HG03095 (cell line): Measurements from ENCODE around the gene GYS2.

Experiments
- ATAC-seq: cut with Tn5 transposase; IDR thresholded peaks from one replicate; pipeline ENCODE4 v1.9.1; 2021; ENCODE audit warnings: moderate library complexity; ENCODE audit not compliant: unreplicated experiment

GYS2 gene

DNA sequence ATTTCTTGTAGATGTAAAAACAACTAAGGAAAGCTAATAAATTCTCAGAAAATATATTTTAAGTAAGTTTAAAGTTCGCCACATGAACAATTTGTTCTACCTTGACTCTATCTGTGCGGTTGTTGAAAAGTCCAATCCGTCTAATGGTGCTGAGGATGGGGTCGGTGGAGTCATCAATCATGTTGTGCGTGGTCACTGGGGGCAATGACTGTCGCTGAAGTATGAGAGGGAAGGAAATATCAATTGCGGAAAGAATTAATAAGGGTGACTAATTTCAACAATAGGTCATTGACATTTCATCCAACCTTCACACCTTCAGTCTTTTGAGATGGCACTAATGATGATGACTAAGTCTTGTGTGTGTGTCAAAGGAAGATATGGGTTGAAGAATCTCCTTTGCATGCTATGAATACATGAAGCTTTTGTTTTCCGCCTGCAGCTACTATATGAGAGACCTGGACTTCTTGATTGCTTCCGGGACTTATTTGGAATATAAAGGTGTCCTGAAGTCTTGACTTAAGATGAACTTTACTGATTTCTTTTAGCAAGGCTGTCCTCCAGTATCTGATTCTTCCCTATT is 46.5 kb downstream of the GYS2 start:
- no peak for ATAC-seq

DNA sequence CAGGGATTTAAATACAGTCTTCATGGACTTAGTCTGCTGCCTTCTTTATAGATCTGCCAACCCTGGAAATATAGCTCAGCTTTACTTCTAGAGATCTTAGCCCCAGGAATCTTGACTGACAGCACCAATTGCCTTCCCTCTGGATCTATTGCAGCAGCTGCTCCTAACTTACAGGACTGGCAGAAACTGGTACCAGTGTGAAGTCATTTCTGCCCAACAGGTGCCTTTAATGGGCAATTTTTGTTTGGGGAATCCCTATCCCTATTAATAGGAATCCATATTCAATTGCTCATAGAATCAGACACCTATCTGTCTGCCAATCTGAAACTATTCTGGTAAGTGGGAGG is 51.3 kb downstream of the GYS2 start:
- ATAC-seq = no peak

DNA sequence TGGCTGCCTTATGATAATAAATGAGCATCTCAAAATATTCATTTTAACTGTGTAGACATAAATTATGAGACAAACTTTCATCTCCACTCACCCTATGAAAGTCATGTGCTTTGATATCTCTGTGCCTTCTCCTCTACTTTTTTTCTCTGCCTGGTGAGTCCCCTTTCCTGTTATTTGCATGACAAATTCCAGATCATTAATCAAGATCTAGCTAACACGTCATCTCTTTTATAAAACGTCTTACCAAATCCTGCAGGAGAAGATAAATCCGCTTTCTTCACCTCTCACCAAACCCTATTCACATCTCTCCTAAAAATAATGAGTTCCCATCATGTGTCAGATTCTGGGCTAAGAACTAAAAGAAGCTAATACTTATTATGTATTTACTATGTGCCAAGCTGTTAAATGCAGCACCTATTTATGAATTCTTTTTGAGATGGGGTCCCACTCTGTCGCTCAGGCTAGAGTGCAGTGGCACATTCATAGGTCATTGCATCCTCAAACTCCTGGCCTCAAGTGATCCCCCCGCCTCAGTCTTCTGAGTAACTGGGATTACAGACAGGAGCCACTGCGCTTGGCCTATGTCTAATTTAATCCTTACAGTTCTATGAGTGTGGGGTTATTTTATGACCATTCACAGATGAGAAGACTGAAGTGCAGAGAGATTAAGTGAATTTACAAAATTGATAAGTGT is 51.9 kb downstream of the GYS2 start:
- no peak for ATAC-seq

DNA sequence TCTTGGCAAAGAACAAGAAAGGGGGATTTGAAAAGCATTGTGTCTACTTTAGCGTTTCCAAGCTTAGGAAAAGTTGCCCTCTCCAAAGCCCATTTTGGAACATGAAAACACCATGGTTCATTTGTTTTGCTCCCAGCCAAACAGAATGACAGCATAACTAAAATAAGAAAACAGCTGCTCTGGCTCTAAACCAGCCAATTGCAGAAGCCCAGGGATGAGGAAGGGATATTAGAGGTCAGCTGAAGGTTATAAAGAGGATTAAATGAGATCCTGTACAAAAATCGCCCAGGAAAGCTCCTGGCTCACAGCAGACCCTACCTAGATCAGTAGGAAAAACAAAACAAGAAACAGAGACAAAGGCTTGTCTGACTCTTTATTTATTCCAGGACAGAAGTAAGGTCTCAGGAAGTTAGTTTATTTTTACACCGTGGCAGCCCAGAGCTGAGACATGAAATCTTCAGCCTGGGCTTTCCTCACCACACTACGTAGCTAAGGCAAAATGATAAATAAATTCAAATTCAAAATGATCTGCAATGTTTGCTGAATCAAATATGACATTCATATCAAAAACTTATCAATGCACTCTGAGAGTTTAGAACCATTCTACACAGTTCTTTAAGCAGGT is 52.7 kb downstream of the GYS2 start:
- no peak for ATAC-seq

DNA sequence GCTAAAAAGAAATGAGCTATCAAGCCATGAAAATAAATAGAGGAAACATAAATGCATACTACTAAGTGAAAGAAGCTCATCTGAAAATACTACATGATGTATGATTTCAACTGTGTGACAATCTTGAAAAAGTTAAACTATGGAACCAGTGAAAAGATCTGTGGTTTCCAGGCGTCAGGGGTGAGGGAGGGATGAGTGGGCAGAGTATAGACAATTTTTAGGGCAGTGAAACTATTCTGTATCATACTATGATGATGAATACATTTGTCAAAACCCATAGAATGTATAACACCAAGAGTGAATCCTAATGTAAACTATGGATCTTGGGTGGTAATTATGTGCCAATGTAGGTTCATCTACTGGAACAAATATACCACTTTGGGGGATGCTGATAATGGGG is 57.2 kb downstream of the GYS2 start:
- ATAC-seq = no peak

DNA sequence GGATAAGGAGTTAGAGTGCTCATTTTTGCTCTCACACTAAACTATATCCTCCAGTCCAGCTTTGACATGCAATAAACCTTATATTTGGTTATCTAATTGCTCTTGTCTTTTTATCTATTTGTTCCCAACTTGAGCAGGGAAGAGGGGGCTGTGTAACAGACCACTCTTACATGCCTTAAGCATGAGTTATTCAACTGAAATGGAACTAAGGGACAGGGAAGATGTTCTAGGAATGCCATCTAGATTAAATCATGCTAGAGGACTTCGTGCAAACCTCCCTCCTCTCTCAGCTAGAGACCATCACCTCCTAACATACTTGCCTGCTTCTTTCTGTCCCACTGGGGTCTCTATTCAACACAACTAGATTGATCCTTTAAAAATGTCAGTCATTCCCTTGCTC is 57.9 kb downstream of the GYS2 start:
- ATAC-seq = no peak

DNA sequence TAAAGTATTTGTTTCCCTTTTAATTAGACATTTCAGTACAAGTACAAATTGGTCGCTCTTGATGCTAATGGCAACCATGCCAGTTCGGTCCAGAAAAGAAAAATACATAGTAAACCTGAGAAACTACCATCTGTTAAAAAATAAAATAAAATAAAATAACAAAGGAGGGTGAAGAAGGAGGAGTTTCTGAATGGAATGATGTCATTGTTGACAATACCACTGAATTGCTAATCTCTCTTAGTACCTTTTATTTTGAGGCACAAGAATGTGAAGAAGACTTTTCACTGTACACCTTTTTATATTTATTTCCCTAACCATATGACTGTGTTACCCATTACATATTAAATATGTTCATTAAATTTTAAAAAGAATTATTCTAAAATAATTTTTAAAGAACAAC is 59.1 kb downstream of the GYS2 start:
- no peak for ATAC-seq

DNA sequence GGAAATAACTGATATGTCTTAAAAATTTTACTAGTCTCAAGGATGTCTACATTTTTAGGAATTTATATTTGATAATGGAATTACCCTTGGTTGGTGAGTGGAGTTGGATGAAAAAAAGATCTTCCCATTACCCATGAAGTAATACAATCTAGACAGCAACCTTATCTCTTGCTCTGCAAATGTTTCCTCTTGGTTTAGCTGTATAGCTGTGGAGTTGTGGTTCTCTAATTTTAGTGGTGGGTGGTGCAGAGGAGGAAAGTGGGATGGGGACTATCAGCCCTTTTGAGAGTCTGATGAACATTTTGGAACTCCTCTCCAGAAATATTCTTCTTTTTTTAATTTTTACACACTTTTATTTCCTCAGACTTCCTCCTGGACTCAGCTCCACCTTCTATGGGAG is 61.5 kb downstream of the GYS2 start:
- no peak for ATAC-seq

DNA sequence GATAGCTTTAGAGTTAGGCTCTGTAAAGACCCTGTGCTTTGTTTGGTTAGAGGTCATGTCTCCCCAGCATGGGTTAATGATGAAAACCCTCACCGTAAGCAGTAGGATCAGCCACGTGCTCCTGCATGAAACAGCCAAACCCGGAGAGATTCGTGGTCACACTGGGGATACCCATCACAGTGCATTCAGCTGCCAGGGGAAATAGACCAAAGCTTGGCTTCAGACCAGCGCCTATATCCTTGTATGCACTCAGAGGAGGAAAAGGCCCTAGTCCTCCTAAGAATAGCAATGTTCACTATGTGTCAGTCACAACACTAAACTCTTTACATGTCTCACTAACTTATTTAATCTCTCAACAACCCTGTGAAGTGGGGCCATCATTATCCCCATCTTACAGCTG is 62.2 kb downstream of the GYS2 start:
- no peak for ATAC-seq

DNA sequence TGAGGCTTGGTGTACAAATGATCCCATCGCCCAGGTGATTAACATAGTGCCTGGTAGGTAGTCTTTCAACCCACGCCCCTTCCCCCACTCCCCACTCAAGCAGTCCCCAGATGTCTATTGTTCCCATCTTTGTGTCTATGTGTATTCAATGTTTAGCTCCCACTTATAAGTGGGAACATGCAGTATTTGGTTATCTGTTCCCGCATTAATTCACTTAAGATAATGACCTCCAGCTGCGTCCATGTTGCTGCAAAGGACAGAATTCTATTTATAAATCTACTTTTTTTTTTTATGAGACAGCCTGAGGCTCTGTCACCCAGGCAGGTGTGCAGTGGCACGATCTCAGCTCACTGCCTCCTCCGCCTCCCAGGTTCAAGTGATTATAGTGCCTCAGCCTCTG is 62.9 kb downstream of the GYS2 start:
- ATAC-seq = no peak

DNA sequence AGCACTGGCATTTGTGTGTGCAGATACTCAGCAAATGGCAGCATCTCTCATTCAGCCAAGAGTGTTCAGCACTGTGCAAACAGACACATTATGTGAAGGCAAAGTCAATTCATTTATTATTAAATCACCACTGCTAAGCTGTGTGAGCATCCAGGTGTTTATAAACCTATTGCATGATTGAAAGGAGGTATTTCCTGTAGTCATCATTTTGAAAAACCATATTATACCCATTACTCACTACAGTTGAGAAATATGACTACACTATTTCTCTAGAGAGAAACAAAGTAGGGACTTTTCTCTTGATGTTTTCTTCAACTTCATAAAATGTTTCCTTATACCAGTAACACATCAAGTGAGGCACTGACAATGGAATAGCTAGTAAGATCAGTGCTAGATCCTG is 64.8 kb downstream of the GYS2 start:
- ATAC-seq = no peak

DNA sequence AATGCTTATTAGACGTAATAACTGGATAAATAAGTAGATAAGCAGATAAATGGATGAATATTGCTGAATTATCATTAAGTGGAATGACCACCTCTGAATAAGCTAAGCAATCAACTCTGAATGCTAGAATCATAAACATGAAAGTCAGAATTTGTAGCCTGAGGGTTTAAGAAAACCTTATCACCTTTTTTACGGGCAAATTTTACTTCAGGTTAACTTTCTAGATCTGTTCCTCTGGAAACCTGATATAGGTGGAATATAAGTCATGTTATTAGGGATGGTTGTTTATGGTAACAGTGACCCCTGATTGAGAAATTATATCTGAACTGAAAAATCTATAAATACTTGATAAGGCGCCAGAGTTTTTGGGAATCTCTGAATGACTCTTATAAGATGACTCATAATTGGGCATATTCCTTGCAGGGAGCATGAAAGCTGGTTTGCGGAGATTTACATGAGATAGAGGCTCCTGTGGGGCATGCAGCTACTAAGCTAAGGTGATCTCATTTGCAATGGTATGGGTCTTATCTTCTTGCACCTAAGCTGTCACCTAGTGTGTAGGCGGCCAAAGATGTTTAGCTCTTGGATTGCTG is 66.5 kb downstream of the GYS2 start:
- no peak for ATAC-seq

DNA sequence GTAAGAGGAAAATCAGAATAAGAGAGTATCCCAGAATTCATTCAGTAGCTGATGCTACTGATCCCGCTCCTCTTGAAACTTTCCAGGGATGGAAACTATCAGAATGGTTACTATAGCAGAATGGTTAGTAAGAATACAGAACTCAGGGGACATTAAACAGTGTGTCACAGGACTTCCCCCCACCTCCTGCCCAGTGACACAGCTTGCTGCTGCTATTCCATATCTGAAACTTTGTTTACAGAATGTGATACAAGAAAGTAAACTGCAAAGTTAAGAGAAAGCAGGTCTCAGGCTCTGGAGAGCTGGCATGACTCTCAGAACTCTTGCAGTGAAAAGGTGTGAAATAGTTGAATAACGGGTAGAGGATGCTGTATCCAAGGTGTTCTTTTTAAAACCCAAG is 75.2 kb downstream of the GYS2 start:
- ATAC-seq = no peak

DNA sequence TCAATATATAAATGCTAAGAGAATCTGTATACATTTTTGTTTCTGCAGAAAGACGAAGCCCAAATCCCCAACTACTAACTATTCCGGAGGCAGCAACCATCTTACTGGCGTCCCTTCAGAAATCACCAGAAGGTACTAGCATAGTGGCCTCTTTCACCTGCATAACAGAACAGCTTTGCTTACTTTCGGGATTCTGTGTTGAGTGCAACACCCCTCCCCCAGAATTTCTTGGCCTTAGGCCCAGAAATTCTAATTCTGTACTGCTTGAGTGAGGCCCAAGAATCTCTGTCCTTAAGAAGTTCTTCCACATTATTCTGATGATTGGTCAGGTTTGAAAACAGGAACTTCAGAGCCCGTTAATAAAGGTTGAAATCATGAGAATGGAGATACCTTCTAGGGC is 75.7 kb downstream of the GYS2 start:
- ATAC-seq = no peak

DNA sequence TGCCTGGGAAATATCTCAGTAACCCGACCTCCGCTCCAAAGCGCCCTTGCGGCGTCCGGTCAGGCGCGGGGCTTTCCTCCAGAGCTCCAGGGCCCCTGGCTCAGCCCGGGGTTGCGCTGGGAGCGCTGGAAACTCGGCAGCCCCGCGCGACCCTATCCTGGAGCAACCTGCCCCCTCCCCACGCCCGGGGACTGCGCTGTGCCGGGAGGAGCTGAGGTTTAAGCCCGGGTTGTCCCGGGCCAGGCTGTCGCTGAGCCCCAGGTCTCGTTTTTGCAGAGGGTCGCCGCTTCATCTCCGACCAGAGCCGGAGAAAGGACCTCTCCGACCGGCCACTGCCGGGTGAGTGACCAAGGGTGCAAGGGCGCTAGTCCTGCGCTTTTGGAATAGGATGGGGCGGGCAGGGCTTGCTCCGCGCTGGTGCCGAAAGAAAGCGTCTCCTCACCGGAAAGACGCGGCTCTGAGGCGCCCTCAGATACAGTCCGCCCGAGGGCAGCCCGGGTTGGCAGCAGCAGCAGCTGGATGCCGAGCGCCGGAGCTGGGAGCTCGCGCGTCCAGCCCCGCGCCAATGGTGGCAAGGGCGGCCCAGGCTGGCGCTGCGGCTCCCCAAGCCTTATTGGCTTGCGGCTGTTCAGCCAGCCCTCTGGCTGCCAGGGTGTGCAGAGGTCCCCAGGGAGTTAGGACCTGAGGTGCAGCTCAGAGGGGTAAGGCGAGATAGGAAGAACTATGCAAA is 77.0 kb downstream of the GYS2 start:
- ATAC-seq = peak; percentile 94

DNA sequence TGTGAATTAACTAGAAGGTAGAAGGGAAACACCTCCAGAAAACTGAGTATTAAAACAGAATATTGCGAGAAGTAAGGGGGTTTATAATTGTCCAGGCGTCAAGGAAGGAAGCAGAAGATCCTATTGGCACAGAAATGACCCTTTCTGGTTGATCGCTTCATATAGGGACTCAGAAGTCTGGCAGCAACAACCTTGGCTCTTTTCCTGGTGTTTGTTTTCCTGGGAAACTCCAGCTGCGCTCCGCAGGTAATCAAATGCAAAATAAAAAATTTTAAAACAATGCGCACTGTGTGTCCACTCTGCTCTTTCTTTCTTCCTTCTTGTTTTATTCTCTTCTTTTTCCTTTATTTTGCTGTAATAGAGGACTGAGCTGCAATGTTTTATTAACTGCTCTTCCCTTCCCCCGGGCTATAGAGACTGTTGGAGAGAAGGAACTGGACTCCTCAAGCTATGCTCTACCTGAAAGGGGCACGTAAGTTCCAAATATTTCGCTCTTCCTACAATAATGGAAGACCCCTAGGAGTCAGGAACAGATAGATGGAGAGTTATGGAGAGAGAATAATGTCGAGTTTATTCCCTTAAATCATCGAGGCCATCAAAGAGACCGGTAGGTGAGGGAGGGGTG is 77.8 kb downstream of the GYS2 start:
- ATAC-seq = no peak

DNA sequence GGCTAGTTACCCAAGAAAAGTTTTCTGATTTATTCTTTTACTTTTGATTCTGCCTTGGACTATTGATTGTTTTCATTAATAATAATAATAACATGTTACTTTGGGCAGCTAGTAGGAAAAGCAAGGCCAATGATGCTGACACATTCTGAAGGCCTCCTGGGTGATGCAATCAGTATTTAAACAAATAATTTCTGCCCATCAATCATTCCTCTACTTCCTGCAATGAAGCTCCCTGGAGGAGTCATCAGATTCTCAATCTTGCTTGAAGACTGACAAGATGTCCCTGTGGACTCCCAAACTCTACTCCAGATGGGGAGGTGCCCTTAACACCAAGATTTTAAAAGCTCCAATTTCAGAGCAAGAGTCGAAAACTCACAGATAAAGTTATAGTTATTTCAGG is 78.6 kb downstream of the GYS2 start, which contains the start of gene SPX:
SPX (plus strand) TSS at position 244 of the 400 bp plus-strand sequence. CDS start 177 bp downstream, outside the sequence.
- no peak for ATAC-seq

DNA sequence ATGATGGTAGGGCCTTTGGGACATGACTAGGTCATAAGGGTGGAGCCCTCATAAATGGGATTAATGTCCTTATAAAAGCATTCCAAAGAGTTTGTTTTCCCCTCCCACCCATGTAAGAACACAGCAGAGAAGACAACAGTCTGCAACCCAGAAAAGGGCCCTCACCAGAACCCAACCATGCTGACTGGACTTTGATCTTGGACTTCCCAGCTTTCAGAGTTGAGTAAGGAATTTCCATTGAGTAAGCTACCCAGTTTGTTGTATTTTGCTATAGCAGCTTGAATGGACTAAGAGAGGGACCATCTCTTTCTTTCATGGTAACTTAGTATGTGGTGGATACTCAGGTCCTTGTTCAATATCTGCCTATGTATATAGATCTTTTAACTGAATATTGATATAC is 81.5 kb downstream of the GYS2 start:
- no peak for ATAC-seq

DNA sequence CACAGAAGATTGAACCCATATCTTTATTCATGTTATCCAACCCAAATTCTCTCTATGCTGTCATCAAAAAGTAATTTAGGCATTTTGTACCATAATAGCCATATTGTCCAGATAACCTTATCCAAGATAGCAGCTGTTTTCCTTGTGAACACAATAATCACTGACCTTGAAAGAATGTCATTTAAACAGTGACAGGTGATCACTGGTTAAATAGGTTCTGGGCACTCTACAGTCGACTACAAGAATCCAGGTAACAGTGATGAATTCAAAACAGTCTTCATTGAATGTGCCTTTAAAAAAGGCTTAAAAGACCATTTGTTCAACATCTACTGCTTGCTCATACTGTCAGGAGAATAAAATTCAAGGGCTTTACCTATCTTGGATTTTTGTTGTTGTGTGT is 83.1 kb downstream of the GYS2 start:
- ATAC-seq = no peak

DNA sequence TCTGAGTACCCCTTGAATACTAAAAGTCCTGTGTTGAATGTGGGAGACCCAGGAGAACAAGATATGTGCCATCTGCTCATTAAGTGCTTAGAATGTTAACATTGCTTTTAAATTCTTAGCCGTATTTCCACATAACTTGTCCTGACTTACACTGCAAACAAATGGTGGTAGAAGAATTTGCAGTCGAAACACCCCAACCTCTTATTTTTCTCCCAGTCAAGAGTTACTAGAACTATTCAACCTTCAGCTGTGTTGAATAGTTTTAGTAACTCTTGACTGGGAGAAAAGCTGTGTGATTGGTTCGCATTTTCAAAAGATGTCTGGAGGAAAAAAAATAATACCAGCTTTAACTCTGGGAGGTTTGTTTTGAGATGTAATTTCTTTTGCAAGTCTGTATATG is 86.2 kb downstream of the GYS2 start:
- no peak for ATAC-seq

DNA sequence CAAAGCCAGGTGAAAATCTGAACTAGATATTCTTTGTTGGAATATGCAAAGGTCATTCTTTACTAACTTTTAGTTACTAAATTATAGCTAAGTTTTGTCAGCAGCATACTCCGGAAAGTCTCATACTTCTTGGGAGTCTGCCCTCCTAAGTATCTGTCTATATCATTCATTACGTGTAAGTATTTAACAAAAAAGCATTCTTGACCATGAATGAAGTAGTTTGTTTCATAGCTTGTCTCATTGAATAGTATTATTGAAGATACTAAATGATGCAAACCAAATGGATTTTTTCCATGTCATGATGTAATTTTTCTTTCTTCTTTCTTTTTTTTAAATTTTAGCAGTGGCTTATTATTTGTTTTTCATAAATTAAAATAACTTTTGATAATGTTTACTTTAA is 88.4 kb downstream of the GYS2 start:
- ATAC-seq = no peak
